ENCODE measurements around the gene SPATS2.
"Not testable (repeated sequence)": the region's sequence is repeated elsewhere in the genome, so short reads cannot be mapped to it uniquely, and the experiment has no call there.

SPATS2 gene

GRCh38 chr12:49478949-49479664 lies 111.8 kb downstream of the SPATS2 start:
- DNase-seq, result no peak

GRCh38 chr12:49482095-49483051 lies 115.1 kb downstream of the SPATS2 start:
- peak; percentile 51 for DNase-seq

GRCh38 chr12:49483619-49484018 lies 116.4 kb downstream of the SPATS2 start:
- no peak for DNase-seq

GRCh38 chr12:49487605-49488004 lies 120.3 kb downstream of the SPATS2 start:
- DNase-seq, result peak; percentile 57

- DNase-seq, result no peak
Observed at GRCh38 chr12:49489154-49489553, 121.9 kb downstream of the SPATS2 start.

GRCh38 chr12:49489720-49490119 lies 122.5 kb downstream of the SPATS2 start:
- peak; percentile 90 for DNase-seq

GRCh38 chr12:49491823-49492222 lies 124.6 kb downstream of the SPATS2 start:
- no peak for DNase-seq

GRCh38 chr12:49493900-49494299 lies 126.6 kb downstream of the SPATS2 start:
- no peak for DNase-seq

- DNase-seq, result no peak
Observed at GRCh38 chr12:49496417-49497360, 129.4 kb downstream of the SPATS2 start.

GRCh38 chr12:49501895-49502294 lies 134.6 kb downstream of the SPATS2 start:
- no peak for DNase-seq

GRCh38 chr12:49502590-49502989 lies 135.3 kb downstream of the SPATS2 start:
- peak; percentile 36 for DNase-seq

- DNase-seq, result peak; percentile 81
Observed at GRCh38 chr12:49503674-49504180, 136.5 kb downstream of the SPATS2 start.

- peak; percentile 62 for DNase-seq
Observed at GRCh38 chr12:49505672-49506071, 138.4 kb downstream of the SPATS2 start.

- DNase-seq, result peak; percentile 97
Observed at GRCh38 chr12:49507139-49507538, 139.9 kb downstream of the SPATS2 start.

- not testable (repeated sequence) for DNase-seq
Observed at GRCh38 chr12:49509681-49510080, 142.4 kb downstream of the SPATS2 start.

- DNase-seq, result no peak
Observed at GRCh38 chr12:49511410-49511809, 144.1 kb downstream of the SPATS2 start.

GRCh38 chr12:49512546-49512945 lies 145.3 kb downstream of the SPATS2 start:
- DNase-seq, result no peak

- DNase-seq, result peak; percentile 83
Observed at GRCh38 chr12:49515266-49515665, 148.0 kb downstream of the SPATS2 start.

- peak; percentile 32 for DNase-seq
Observed at GRCh38 chr12:49518914-49519573, 151.8 kb downstream of the SPATS2 start.

GRCh38 chr12:49519574-49519936 lies 152.3 kb downstream of the SPATS2 start:
- no peak for DNase-seq

GRCh38 chr12:49521389-49521788 lies 154.1 kb downstream of the SPATS2 start:
- no peak for DNase-seq
